Cardiac septum (tissue), 1 donor: ENCODE measurements around the gene HEATR5A. TPM values are rescaled to one million over a fixed set of nuclear protein-coding genes. Genes with fewer than 3 reads are reported as not detected.
"Not testable (repeated sequence)": the region's sequence is repeated elsewhere in the genome, so short reads cannot be mapped to it uniquely, and the experiment has no call there.

ENCODE experiments used
- DNase-seq: peaks from one replicate; pipeline ENCODE4 v3.0.0-alpha.2; 2020; ENCODE audit warnings: low spot score
- intact Hi-C: fragments of 100-400 bp; cut with DNase I; formaldehyde crosslinking; loops from one replicate; pipeline ENCODE4 v1.14.0; 2022
- total RNA-seq: library from RNA; stranded (reverse); fragmentation: NEBNext Ultra II Directional; extraction: Animal tissue kit (Norgen Biotek cat#: 25700); gene quantifications from one replicate; pipeline ENCODE4 v1.2.1, GENCODE V29; 2021
- donor health status: DM: no; HTN: no; CAD: no.

HEATR5A gene
- total RNA-seq, 1 donor from 2014 or later: 49.5 TPM

DNA sequence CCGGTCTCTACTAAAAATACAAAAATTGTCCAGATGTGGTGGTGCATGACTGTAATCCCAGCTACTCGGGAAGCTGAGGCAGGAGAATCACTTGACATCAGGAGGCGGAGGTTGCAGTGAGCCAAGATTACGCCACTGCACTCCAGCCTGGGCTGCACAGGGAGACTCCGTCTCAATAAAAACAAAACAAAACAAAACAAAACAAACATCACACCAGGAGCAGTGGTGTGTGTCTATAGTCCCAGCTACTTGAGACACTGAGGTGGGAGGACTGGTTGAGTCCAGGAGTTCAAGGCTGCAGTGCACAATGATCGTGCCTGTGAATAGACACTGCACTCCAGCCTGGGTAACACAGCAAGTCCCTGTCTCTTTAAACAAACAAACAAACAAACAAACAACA, 123.2 kb downstream of the HEATR5A start:
- intact Hi-C loops: no loop called here

GRCh38 chr14:31294746-31295405, 125.5 kb downstream of the HEATR5A start:
- DNase-seq: no peak
- intact Hi-C loops: no loop called here

More for the DNA sequence above, 123.2 kb downstream of the HEATR5A start:
- DNase-seq: no peak

- intact Hi-C loops: no loop called here
- no peak for DNase-seq
These were observed 127.3 kb downstream of the HEATR5A start for GRCh38 chr14:31292937-31293616.

- no peak for DNase-seq
- intact Hi-C loops: no loop called here
These were observed 129.1 kb downstream of the HEATR5A start for GRCh38 chr14:31291210-31291609.

DNA sequence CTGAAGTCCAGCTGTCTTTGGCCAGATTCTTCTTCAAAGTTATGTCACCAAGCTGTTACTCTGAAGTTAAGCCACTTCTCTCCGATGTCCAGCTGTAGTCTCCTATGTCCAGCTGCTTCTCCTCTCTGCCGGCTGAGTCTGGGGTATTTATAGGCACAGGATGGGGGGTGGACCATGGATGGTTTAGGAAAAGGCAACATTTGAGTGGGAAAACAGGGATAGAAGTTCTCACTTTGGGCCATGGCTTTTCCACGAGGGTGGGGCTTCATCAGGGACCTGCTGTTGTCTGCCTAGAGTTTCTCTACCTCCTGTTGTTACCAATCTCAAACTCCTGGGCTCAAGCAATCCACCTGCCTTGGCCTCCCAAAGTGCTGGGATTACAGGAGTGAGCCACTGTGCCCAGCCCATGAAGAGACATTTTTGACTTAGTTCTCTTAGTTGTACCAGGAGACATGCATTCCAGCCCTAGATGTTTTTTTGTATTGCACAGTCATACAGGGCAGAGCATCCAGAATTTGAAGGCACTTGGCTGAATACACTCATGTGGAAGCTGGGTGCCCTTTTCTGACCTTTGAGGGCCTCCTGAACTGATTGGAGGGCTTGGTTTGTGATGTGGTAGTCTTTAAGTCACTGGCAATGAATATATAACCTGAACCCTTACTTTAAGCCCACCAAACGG, 132.9 kb downstream of the HEATR5A start:
- intact Hi-C loops: no loop called here
- DNase-seq: no peak

DNA sequence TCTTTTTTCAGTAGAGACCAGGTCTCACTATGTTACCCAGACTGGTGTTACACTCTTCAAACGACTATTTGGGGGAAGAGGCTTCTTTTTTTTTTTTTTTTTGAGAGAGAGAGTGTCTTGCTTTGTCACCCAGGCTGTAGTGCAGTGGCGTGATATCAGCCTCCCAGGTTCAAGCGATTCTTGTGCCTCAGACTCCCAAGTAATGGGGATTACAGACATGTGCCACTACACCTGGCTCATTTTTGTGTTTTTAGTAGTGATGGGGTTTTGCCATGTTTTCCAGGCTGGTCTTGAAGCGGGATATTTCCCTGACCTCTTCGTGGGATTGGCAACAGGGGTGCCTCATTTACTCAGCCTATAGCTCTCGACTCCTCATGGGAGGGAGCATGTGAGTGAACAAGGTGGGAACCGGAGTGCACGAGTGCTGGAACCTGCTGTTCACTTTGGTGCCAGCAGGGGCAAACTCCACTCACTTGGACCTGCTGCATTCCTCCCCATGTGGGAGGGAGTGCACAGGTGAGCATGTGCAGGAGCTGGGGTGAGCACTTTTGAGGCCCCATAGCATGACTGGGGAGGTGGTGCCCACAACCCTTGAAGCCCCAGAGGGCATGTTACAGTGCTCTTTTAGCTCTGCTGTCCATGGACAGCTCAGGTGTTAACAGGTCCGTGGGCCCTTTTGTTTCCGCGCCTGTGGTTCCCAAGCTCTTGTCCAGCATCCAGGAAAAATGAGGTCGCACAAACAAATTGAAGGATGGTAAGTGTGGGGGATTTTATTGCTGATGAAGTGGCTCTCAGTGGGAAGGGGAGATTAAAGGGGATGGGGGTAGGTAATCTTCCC, 133.7 kb downstream of the HEATR5A start:
- intact Hi-C loops: no loop called here
- DNase-seq: no peak

- intact Hi-C loops: no loop called here
These were observed 136.6 kb downstream of the HEATR5A start for GRCh38 chr14:31283578-31284252.

GRCh38 chr14:31283153-31283552, 137.2 kb downstream of the HEATR5A start:
- intact Hi-C loops: no loop called here
- DNase-seq: no peak

More at GRCh38 chr14:31283578-31284252, 136.6 kb downstream of the HEATR5A start:
- DNase-seq: no peak

DNA sequence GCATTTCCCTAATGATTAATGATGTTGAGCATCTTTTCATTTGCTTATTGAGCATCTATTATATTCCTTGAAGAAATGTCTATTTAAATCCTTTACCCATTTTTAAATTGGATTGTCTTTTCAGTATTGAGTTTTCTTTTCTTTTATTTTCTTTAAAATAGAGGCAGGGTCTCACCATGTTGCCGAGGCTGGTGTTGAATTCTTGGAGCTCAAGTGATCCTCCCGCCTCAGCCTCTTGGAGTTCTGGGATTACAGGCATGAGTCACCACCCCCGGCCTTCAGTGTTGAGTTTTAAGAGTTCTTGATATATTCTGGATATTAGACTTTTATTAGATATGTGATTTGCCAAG, 139.5 kb downstream of the HEATR5A start:
- intact Hi-C loops: no loop called here
- no peak for DNase-seq

- DNase-seq: no peak
- intact Hi-C loops: no loop called here
These were observed 140.0 kb downstream of the HEATR5A start for GRCh38 chr14:31280132-31280870.

DNA sequence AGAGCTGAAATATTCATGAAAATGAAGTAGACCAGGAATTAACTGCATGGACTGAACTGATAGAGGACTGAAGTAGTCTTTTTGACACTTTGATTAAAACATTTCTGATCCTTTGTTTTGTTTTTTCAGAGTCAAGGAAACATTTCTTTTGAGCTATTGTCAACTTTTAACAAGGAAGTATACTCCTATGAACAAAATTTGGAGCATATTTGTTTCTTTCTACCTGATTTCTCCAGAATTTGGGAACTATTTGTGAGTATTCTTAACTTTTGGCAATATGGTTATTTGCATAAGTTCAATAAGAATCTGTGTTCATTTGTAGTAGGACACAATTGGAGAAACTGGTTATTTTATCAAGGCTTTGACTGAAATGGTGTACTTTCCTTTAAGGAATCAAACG, 141.5 kb downstream of the HEATR5A start:
- no peak for DNase-seq
- intact Hi-C loops: no loop called here

GRCh38 chr14:31277085-31277484, 143.3 kb downstream of the HEATR5A start:
- intact Hi-C loops: no loop called here

GRCh38 chr14:31276417-31276816, 143.9 kb downstream of the HEATR5A start:
- DNase-seq, intact Hi-C loops: not testable (repeated sequence)

More at GRCh38 chr14:31277085-31277484, 143.3 kb downstream of the HEATR5A start:
- DNase-seq: no peak

GRCh38 chr14:31275731-31276130, 144.6 kb downstream of the HEATR5A start:
- no peak for DNase-seq
- intact Hi-C loops: no loop called here

DNA sequence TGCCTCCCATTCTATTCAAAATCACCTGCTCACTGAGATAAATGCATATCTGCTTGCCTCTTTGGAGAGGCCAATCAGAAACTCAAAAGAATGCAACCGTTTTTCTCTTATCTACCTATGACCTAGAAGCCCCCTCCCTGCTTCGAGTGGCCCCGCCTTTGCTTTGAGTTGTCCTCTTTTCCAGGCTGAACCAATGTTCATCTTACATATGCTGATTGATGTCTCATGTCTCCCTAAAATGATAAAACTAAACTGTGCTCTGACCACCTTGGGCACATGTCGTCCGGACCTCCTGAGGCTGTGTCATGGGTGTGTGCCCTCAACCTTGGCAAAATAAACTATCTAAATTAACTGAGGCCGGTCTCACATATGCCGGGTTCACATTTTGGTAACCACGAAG, 148.7 kb downstream of the HEATR5A start:
- intact Hi-C loops: no loop called here
- DNase-seq: no peak

DNA sequence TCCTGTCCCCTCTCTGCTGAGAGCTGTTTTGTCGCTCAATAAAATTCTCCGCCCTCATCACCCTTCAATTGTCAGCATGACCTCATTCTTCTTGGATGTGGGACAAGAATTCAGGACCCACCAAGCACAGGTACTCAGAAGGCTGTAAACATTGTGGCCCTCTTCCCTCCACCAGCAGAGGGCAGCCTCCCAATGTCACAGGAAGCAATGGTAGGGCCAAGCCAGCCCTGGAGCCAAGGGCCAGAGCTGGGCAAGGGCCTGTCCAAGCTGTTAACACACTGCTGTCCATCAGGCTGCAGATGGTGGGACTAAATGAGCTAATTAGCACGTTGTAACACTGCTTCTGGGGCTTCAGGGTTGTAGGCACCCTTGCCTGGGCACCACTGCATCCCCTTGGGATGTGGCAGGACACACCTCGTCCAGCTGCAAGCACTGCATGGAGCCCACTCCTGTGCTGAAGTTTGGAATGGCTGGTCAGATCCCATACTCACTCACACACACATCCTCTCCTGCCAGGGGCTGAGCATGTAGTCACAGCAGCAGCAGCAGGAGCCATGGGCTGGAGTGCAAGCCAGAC, 150.1 kb downstream of the HEATR5A start:
- intact Hi-C loops: no loop called here
- no peak for DNase-seq

GRCh38 chr14:31269634-31270195, 150.6 kb downstream of the HEATR5A start:
- intact Hi-C loops: no loop called here
- no peak for DNase-seq

- intact Hi-C loops: no loop called here
- DNase-seq: no peak
These were observed 152.1 kb downstream of the HEATR5A start for GRCh38 chr14:31268216-31268615.
